H1 (cell line): ENCODE data around the gene GMPR. TPM values are rescaled to one million over a fixed set of nuclear protein-coding genes. Genes with fewer than 3 reads are reported as not detected.

Source experiments
- HDAC2 ChIP-seq, 2 experiments: fragments of 300-600 bp in 1 of 2; sonication (generic) in 1 of 2; IDR thresholded peaks; 2 replicates each; pipeline ENCODE4 v1.6.1; 2011 to 2012; ENCODE audit warnings: low read depth in 2 of 2, low read length in 2 of 2, mild to moderate bottlenecking in 2 of 2, moderate library complexity in 2 of 2, borderline replicate concordance in 1 of 2, inconsistent platforms in 1 of 2
- SIN3A ChIP-seq, 2 experiments: IDR thresholded peaks in 1 of 2; conservative IDR thresholded peaks in 1 of 2; 2 replicates each; pipeline ENCODE4 v1.6.1; 2011 to 2012; ENCODE audit warnings: low read length in 2 of 2, improper control_type of control experiment in 1 of 2, low read depth in 1 of 2, mild to moderate bottlenecking in 1 of 2
- polyA plus RNA-seq, 7 experiments: library from polyadenylated mRNA; depleted of rRNA in 3 of 7; stranded (reverse) in 5 of 7; unstranded in 2 of 7; fragments of >200 nt in 5 of 7; fragments of 200-250 nt in 2 of 7; gene quantifications; 1 replicate in 5 of 7; 2 replicates in 1 of 7; 4 replicates in 1 of 7; pipeline versions ENCODE4 v1.2.1 to v1.2.3, GENCODE V29; 2011 to 2013; ENCODE audit warnings: missing spikeins in 2 of 7, mixed read lengths in 2 of 7
- total RNA-seq: library from RNA; stranded (reverse); fragmentation: NEBNext Ultra II Directional; extraction: Animal tissue kit (Norgen Biotek cat#: 25700); gene quantifications from 2 replicates; pipeline ENCODE4 v1.2.1, GENCODE V29; 2021

GMPR gene
- total and polyA plus RNA-seq, 2 of the 8 experiments (the other 6 are each of a cell fraction or from before 2014, with no cell fraction given), result 0.99 to 1.2 TPM

DNA sequence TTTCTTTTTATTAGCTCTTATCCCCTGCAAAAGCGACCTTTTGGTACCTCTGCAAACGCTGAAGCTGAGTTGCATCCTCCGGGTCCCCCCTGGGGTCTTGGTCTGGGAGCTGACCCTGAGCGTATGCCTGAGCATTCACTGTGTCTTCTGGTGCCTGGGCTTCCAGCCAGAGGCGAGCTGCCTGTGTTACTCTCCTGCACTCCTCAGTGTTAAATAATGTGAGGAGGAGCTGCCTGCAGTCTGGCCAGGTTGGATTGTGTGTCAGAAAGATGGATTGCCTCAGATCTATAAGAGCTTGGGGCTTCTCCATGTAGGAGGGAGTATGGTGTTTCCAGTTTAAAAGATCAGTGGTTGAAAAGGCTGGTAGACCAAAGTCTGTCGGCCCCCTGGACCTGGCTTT, 8.7 kb upstream of the GMPR start (continued):
- no peak for TF ChIP-seq SIN3A (conservative IDR thresholded peaks at IDR 0.05 in 1 of 2, IDR thresholded peaks at IDR 0.05 in 1 of 2; ENCODE audit: low read depth in 1 of 2, low read length in 2 of 2)
- TF ChIP-seq HDAC2 (IDR thresholded peaks at IDR 0.05; ENCODE audit: borderline replicate concordance in 1 of 2, low read depth in 2 of 2, low read length in 2 of 2), result no peak
- TF ChIP-seq, all 59 proteins: peak for 0
